ENCODE results near the gene REEP1. TPM values are rescaled to one million over a fixed set of nuclear protein-coding genes. Genes with fewer than 3 reads are reported as not detected.

REEP1 gene
- total RNA-seq, 1 experiment from 2014 or later = 5.9 TPM

- Histone ChIP-seq H3K9me3 (ENCODE audit: control insufficient read depth in 1 of 2, insufficient read depth in 1 of 2, low read depth in 1 of 2, low read length in 2 of 2) (no peaks in the 10 kb centered on the region), H3K9ac (ENCODE audit: low read length) (no peak overlapping the region), H3K79me2 (ENCODE audit: insufficient read depth, low read length) (no peaks in the 10 kb centered on the region), H3K27me3 (ENCODE audit: insufficient read depth, low read length) (no peaks in the 10 kb centered on the region), H3K4me2 (ENCODE audit: low read length) (no peak overlapping the region), H2AFZ (ENCODE audit: low read depth, low read length, poor library complexity, severe bottlenecking) (no peak overlapping the region), H3K36me3 (ENCODE audit: control insufficient read depth in 1 of 2, insufficient read depth in 2 of 2, low read length in 2 of 2) (no peaks in the 10 kb centered on the region), H3K4me3 (replicated peaks in 1 of 2; ENCODE audit: low read depth in 1 of 2, low read length in 2 of 2) (no peak overlapping the region), H3K4me1 (ENCODE audit: control insufficient read depth in 1 of 2, insufficient read depth in 2 of 2, low read length in 2 of 2) (no peaks in the 10 kb centered on the region), H4K20me1 (ENCODE audit: insufficient read depth) (no peaks in the 10 kb centered on the region), H3K27ac (ENCODE audit: low read depth, low read length) (no peak overlapping the region), H3K9me2 (ENCODE audit: insufficient read depth) (no peaks in the 10 kb centered on the region)
- TF ChIP-seq JUND (IDR thresholded peaks at IDR 0.05) (no peak), SRF (IDR thresholded peaks at IDR 0.05; ENCODE audit: low read depth) (no peak), ZFX (IDR thresholded peaks at IDR 0.05) (no peak), CBX3 (IDR thresholded peaks at IDR 0.05; ENCODE audit: low read depth) (no peak), EZH2 (IDR thresholded peaks at IDR 0.05) (no peak), SP1 (IDR thresholded peaks at IDR 0.05; ENCODE audit: low read depth) (no peak), CTCF (IDR thresholded peaks at IDR 0.05 in 2 of 3, conservative IDR thresholded peaks at IDR 0.05 in 1 of 3; ENCODE audit: borderline replicate concordance in 1 of 3, insufficient read depth in 1 of 3, low read depth in 2 of 3, low read length in 2 of 3) (no peak), POLR2AphosphoS5 (IDR thresholded peaks at IDR 0.05; ENCODE audit: low read depth, low read length) (no peak), POLR2A (IDR thresholded peaks at IDR 0.05; ENCODE audit: borderline replicate concordance, extremely low read depth, insufficient read depth, insufficient read length) (no peak), TCF7L2 (IDR thresholded peaks at IDR 0.05; ENCODE audit: borderline replicate concordance, extremely low read depth, insufficient read depth, insufficient read length) (no peak), YY1 (IDR thresholded peaks at IDR 0.05; ENCODE audit: extremely low read depth, insufficient replicate concordance, low read depth, low read length) (no peak), SIN3A (IDR thresholded peaks at IDR 0.05; ENCODE audit: low read depth) (no peak)
- TF ChIP-seq, protein P1, sequence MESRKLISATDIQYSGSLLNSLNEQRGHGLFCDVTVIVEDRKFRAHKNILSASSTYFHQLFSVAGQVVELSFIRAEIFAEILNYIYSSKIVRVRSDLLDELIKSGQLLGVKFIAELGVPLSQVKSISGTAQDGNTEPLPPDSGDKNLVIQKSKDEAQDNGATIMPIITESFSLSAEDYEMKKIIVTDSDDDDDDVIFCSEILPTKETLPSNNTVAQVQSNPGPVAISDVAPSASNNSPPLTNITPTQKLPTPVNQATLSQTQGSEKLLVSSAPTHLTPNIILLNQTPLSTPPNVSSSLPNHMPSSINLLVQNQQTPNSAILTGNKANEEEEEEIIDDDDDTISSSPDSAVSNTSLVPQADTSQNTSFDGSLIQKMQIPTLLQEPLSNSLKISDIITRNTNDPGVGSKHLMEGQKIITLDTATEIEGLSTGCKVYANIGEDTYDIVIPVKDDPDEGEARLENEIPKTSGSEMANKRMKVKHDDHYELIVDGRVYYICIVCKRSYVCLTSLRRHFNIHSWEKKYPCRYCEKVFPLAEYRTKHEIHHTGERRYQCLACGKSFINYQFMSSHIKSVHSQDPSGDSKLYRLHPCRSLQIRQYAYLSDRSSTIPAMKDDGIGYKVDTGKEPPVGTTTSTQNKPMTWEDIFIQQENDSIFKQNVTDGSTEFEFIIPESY (IDR thresholded peaks at IDR 0.05; ENCODE audit: extremely low read depth, insufficient replicate concordance, low read length) = no peak
- TF ChIP-seq, protein P2, sequence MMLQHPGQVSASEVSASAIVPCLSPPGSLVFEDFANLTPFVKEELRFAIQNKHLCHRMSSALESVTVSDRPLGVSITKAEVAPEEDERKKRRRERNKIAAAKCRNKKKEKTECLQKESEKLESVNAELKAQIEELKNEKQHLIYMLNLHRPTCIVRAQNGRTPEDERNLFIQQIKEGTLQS (IDR thresholded peaks at IDR 0.05) = no peak
- TF ChIP-seq, protein P3, sequence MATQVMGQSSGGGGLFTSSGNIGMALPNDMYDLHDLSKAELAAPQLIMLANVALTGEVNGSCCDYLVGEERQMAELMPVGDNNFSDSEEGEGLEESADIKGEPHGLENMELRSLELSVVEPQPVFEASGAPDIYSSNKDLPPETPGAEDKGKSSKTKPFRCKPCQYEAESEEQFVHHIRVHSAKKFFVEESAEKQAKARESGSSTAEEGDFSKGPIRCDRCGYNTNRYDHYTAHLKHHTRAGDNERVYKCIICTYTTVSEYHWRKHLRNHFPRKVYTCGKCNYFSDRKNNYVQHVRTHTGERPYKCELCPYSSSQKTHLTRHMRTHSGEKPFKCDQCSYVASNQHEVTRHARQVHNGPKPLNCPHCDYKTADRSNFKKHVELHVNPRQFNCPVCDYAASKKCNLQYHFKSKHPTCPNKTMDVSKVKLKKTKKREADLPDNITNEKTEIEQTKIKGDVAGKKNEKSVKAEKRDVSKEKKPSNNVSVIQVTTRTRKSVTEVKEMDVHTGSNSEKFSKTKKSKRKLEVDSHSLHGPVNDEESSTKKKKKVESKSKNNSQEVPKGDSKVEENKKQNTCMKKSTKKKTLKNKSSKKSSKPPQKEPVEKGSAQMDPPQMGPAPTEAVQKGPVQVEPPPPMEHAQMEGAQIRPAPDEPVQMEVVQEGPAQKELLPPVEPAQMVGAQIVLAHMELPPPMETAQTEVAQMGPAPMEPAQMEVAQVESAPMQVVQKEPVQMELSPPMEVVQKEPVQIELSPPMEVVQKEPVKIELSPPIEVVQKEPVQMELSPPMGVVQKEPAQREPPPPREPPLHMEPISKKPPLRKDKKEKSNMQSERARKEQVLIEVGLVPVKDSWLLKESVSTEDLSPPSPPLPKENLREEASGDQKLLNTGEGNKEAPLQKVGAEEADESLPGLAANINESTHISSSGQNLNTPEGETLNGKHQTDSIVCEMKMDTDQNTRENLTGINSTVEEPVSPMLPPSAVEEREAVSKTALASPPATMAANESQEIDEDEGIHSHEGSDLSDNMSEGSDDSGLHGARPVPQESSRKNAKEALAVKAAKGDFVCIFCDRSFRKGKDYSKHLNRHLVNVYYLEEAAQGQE (IDR thresholded peaks at IDR 0.05; ENCODE audit: low read depth) = no peak
- ChIA-PET CTCF (no interaction called here), POLR2A (no interaction called here), RAD21 (ENCODE audit: low non-redundant PET in 1 of 2, low total read pairs in 2 of 2, uncharacterized antibody in 2 of 2, unreplicated experiment in 2 of 2) (no interaction called here)
- no TSS peak for BruUV-seq (replicated peaks)
- ATAC-seq (no peak), DNase-seq (ENCODE audit: low read depth, low spot score) (no peak)
- intact Hi-C loops (cut with micrococcal nuclease) = no loop called here
Observed at GRCh38 chr2:86260978-86261377, 76.4 kb downstream of the REEP1 start.

All from HCT116 (cell line).